GM18951 (cell line): ENCODE measurements around the gene MYBPC2.

Source experiments
- POLR2A ChIP-seq: IDR thresholded peaks from 4 replicates; pipeline ENCODE4 v1.6.1; 2011; ENCODE audit warnings: mild to moderate bottlenecking; ENCODE audit not compliant: insufficient read length, insufficient read depth; ENCODE audit errors: extremely low read depth
- in situ Hi-C: fragments of 300-500 bp; cut with MboI; formaldehyde crosslinking; loops from one replicate; pipeline ENCODE4 v1.12.0; 2022; ENCODE audit warnings: low sequenced_read_pairs, mixed read lengths, inconsistent platforms; ENCODE audit not compliant: unreplicated experiment

Gene MYBPC2

GRCh38 chr19:50489461-50490011 lies 56.8 kb downstream of the MYBPC2 start:
- TF ChIP-seq POLR2A: no peak
- in situ Hi-C loops: no loop called here

- in situ Hi-C loops: no loop called here
- no peak for TF ChIP-seq POLR2A
Observed at GRCh38 chr19:50490411-50490811, 57.7 kb downstream of the MYBPC2 start.

- in situ Hi-C loops: no loop called here
- TF ChIP-seq POLR2A: no peak
Observed at GRCh38 chr19:50490991-50491472, 58.3 kb downstream of the MYBPC2 start.

GRCh38 chr19:50492303-50493052 lies 59.8 kb downstream of the MYBPC2 start:
- in situ Hi-C loops: no loop called here
- TF ChIP-seq POLR2A: no peak

GRCh38 chr19:50493171-50493570 lies 60.5 kb downstream of the MYBPC2 start:
- TF ChIP-seq POLR2A: no peak
- in situ Hi-C loops: no loop called here

GRCh38 chr19:50494186-50495019 lies 61.7 kb downstream of the MYBPC2 start:
- in situ Hi-C loops: no loop called here
- no peak for TF ChIP-seq POLR2A

GRCh38 chr19:50495020-50495531 lies 62.4 kb downstream of the MYBPC2 start:
- no peak for TF ChIP-seq POLR2A
- in situ Hi-C loops: no loop called here

- in situ Hi-C loops: no loop called here
- no peak for TF ChIP-seq POLR2A
Observed at GRCh38 chr19:50496189-50497021, 63.7 kb downstream of the MYBPC2 start.

GRCh38 chr19:50497022-50497405 lies 64.3 kb downstream of the MYBPC2 start:
- TF ChIP-seq POLR2A: no peak
- in situ Hi-C loops: no loop called here

GRCh38 chr19:50498219-50499056 lies 65.7 kb downstream of the MYBPC2 start:
- no peak for TF ChIP-seq POLR2A
- in situ Hi-C loops: no loop called here

GRCh38 chr19:50500060-50500752 lies 67.5 kb downstream of the MYBPC2 start:
- in situ Hi-C loops: no loop called here
- no peak for TF ChIP-seq POLR2A

GRCh38 chr19:50500753-50501151 lies 68.1 kb downstream of the MYBPC2 start:
- in situ Hi-C loops: no loop called here
- no peak for TF ChIP-seq POLR2A

- in situ Hi-C loops: no loop called here
- TF ChIP-seq POLR2A: no peak
Observed at GRCh38 chr19:50501186-50501567, 68.5 kb downstream of the MYBPC2 start.
